ENCODE data around the gene SIRPB2.

Gene SIRPB2

DNA sequence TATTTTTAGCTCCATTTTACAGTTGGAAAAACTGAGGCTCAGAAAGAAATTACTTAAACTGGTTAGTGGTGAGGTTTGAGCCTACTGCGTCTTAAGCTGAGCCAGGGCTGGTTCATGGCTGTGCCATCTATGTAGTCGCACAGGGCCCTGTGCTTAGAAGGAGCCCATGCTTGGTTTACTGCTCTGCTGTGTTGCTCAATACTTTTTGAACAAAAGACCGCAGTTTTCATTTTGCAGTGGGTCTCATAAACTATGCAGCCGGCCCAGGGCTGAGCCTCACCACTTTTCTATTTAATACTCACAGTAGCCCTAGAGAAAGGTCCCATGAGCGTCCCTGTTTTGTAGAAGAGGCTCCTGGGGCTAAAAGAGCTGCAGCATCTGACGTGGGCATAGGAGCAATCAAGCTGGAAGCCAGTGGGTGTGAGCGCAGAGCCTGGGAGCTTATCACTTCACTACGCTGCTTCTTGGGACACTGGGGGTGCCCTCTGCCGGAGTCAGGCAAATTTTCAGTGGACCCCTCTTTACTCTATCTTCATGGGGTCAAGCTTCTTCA, 501 bp downstream of the SIRPB2 start:
- TF ChIP-seq ZFX (IDR thresholded peaks at IDR 0.05; ENCODE audit: borderline replicate concordance) (no peak), CTCF (IDR thresholded peaks at IDR 0.05) (no peak)
- H3K27ac ChIP-seq = no peak overlapping the region

DNA sequence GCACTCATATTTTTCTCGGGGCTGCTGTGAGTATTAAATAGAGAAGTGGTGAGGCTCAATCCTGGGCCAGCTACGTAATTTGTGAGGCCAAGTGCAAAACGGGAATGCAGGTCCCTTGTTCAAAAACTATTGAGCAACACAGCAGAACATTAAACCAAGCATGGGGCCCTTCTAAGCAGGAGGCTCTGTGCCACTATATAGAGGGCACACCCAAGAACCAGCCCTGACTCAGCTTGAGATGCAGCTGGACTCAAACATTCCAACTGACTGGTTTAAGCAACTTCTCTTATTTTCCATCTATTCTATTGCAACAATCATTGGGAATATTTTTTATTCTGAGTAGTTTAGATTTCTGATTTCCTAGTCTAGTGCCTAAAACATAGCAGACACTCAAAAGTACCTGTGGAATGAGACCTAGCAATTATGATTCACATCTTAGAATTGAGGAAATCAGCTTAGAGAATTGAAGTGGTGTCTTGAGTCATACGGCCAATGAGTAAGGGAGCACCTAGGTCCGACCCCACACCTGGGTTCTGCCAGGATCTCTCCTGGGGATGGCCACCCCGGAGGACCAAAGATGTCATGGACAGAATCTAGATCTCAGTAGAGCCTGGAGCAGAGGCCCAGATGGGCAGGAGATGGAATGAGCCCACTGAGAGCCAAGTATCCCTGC, 1.3 kb downstream of the SIRPB2 start:
- no peak overlapping the region for H3K27ac ChIP-seq
- TF ChIP-seq CTCF (IDR thresholded peaks at IDR 0.05) = no peak
- TF ChIP-seq ZFX (IDR thresholded peaks at IDR 0.05; ENCODE audit: borderline replicate concordance) = no peak

DNA sequence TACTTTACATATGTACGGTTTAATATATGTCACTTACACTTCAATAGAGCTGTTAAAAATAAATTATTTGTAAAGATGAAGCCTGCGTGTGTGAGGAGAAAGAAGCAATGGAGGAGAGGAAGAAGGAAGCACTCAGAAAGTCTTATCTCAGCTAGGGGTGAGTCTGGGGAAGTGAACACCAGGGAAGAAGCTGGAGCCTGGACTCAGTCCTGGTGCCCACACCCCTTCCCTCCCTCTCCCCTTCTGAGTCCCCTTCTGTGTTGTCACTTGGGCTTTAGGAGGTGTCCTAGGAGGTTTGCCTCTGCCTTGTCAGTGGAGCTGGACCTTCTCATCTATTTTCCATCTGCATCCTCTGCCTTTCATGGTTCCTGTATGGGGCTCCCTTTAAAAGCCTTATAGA, 1.9 kb downstream of the SIRPB2 start:
- TF ChIP-seq ZFX (IDR thresholded peaks at IDR 0.05; ENCODE audit: borderline replicate concordance) (no peak), CTCF (IDR thresholded peaks at IDR 0.05) (no peak)
- no peak overlapping the region for H3K27ac ChIP-seq

DNA sequence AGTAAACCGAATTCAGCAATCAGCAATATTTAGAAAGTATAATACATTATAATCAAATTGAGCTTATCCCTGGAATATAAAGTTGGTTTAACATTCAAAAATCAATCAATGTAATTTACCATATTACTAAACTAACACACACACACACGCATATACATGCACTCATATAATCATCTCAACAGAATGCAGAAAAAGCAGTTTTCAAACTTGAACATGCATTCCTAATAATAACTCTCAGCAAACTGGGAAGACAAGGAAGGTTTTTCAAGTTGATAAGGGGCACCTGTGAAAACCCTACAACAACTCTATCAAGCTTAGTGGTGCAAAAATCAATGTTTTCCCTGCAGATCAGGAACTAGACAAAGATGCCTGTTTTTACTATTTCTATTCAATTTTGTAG, 4.7 kb downstream of the SIRPB2 start:
- no peak overlapping the region for H3K27ac ChIP-seq
- TF ChIP-seq CTCF (IDR thresholded peaks at IDR 0.05) = no peak
- TF ChIP-seq ZFX (IDR thresholded peaks at IDR 0.05; ENCODE audit: borderline replicate concordance) = no peak

- TF ChIP-seq CTCF (IDR thresholded peaks at IDR 0.05) = no peak
- no peak for TF ChIP-seq ZFX (IDR thresholded peaks at IDR 0.05; ENCODE audit: borderline replicate concordance)
- no peak overlapping the region for H3K27ac ChIP-seq
Observed at GRCh38 chr20:1484438-1485116, 6.6 kb downstream of the SIRPB2 start.

- H3K27ac ChIP-seq = no peak overlapping the region
- TF ChIP-seq CTCF (IDR thresholded peaks at IDR 0.05) (no peak), ZFX (IDR thresholded peaks at IDR 0.05; ENCODE audit: borderline replicate concordance) (no peak)
Observed at GRCh38 chr20:1479831-1480595, 11.2 kb downstream of the SIRPB2 start.
